Activated CD8-positive, alpha-beta memory T cell treated with anti-CD3 and anti-CD28 coated beads for 4 hours (primary cell): ENCODE data around the gene NAT14.

Experiments
- DNase-seq, 2 donors: peaks; one replicate each; pipeline ENCODE4 v3.0.0-alpha.2; 2020; ENCODE audit warnings: low read depth in 2 of 2

NAT14 gene

GRCh38 chr19:55453511-55454260 is 31.3 kb upstream of the NAT14 start:
- no peak for DNase-seq

GRCh38 chr19:55454787-55455243 is 30.2 kb upstream of the NAT14 start:
- no peak for DNase-seq

GRCh38 chr19:55455576-55456235 is 29.3 kb upstream of the NAT14 start:
- DNase-seq = no peak

- no peak for DNase-seq
These were observed 28.6 kb upstream of the NAT14 start for GRCh38 chr19:55456347-55456746.

- no peak for DNase-seq
These were observed 27.1 kb upstream of the NAT14 start for GRCh38 chr19:55457683-55458457.

- DNase-seq = no peak
These were observed 25.4 kb upstream of the NAT14 start for GRCh38 chr19:55459551-55459949.

GRCh38 chr19:55459950-55460657 is 24.9 kb upstream of the NAT14 start:
- no peak for DNase-seq

- DNase-seq = no peak
These were observed 24.2 kb upstream of the NAT14 start for GRCh38 chr19:55460670-55461258.

GRCh38 chr19:55461259-55461973 is 23.6 kb upstream of the NAT14 start, which contains the start of gene ISOC2:
Gene ISOC2 (minus strand): TSS chr19:55461642. CDS start chr19:55456486, 5,156 bp downstream.
- peak; percentile 100 for DNase-seq

- DNase-seq = no peak
These were observed 22.9 kb upstream of the NAT14 start for GRCh38 chr19:55461974-55462626.

- DNase-seq = no peak
These were observed 22.3 kb upstream of the NAT14 start for GRCh38 chr19:55462722-55463121.

- no peak for DNase-seq
These were observed 21.4 kb upstream of the NAT14 start for GRCh38 chr19:55463583-55464031.

- no peak for DNase-seq
These were observed 20.8 kb upstream of the NAT14 start for GRCh38 chr19:55464039-55464661.

- DNase-seq = no peak
These were observed 20.3 kb upstream of the NAT14 start, which contains the start of gene C19orf85 for GRCh38 chr19:55464662-55465054. Gene C19orf85 (minus strand): TSS chr19:55464751. CDS start chr19:55464554, 197 bp downstream.

- no peak for DNase-seq
These were observed 19.3 kb upstream of the NAT14 start for GRCh38 chr19:55465460-55466240.

GRCh38 chr19:55466241-55466614 is 18.8 kb upstream of the NAT14 start:
- no peak for DNase-seq

- DNase-seq = peak in 1 of 2 donors; percentile 33
These were observed 17.5 kb upstream of the NAT14 start for GRCh38 chr19:55467236-55468053.

- DNase-seq = no peak
These were observed 17.0 kb upstream of the NAT14 start for GRCh38 chr19:55468054-55468393.
